Measurements from ENCODE around the gene TLR6. TPM values are rescaled to one million over a fixed set of nuclear protein-coding genes. Genes with fewer than 3 reads are reported as not detected.
A peak's percentile ranks its signal among the peaks of the same experiment; 100 is the strongest.

Gene TLR6
- total and polyA plus RNA-seq, 2 experiments from 2014 or later, result 0.12 TPM; not detected in 1

- DNase-seq (ENCODE audit: low read depth in 1 of 2, low spot score in 1 of 2), result no peak
- no peaks in the 10 kb centered on the region for H3K36me3 ChIP-seq
- TF ChIP-seq CTCF (IDR thresholded peaks at IDR 0.05; ENCODE audit: low read depth, low read length), result peak; percentile 26
Measured at GRCh38 chr4:38832624-38833528, 23.7 kb downstream of the TLR6 start.

GRCh38 chr4:38832206-38832605 is 24.4 kb downstream of the TLR6 start:
- TF ChIP-seq CTCF (IDR thresholded peaks at IDR 0.05; ENCODE audit: low read depth, low read length), result no peak
- Histone ChIP-seq H3K4me3 (no peak overlapping the region), H3K4me1 (ENCODE audit: low read depth) (no peaks in the 10 kb centered on the region), H3K36me3 (no peaks in the 10 kb centered on the region), H3K9me3 (ENCODE audit: low read depth) (no peaks in the 10 kb centered on the region), H3K27me3 (no peaks in the 10 kb centered on the region), H3K27ac (no peak overlapping the region)
- no peak for DNase-seq (ENCODE audit: low read depth in 1 of 2, low spot score in 1 of 2)

More at GRCh38 chr4:38832624-38833528, 23.7 kb downstream of the TLR6 start:
- no peak overlapping the region for H3K27ac ChIP-seq
- H3K27me3 ChIP-seq, result no peaks in the 10 kb centered on the region
- no peaks in the 10 kb centered on the region for H3K9me3 ChIP-seq (ENCODE audit: low read depth)
- no peak overlapping the region for H3K4me3 ChIP-seq
- H3K4me1 ChIP-seq (ENCODE audit: low read depth), result no peaks in the 10 kb centered on the region

- H3K9me3 ChIP-seq (ENCODE audit: low read depth), result no peaks in the 10 kb centered on the region
- TF ChIP-seq CTCF (IDR thresholded peaks at IDR 0.05; ENCODE audit: low read depth, low read length), result no peak
- no peaks in the 10 kb centered on the region for H3K4me1 ChIP-seq (ENCODE audit: low read depth)
- H3K27me3 ChIP-seq, result no peaks in the 10 kb centered on the region
- H3K27ac ChIP-seq, result no peak overlapping the region
- DNase-seq (ENCODE audit: low read depth in 1 of 2, low spot score in 1 of 2), result peak in 1 of 2 donors; percentile 8
- H3K4me3 ChIP-seq, result no peak overlapping the region
- H3K36me3 ChIP-seq, result no peaks in the 10 kb centered on the region
Measured at GRCh38 chr4:38831653-38832052, 25.0 kb downstream of the TLR6 start.

GRCh38 chr4:38829237-38829636 is 27.4 kb downstream of the TLR6 start:
- no peaks in the 10 kb centered on the region for H3K9me3 ChIP-seq (ENCODE audit: low read depth)
- H3K4me1 ChIP-seq (ENCODE audit: low read depth), result no peaks in the 10 kb centered on the region
- no peak for DNase-seq (ENCODE audit: low read depth in 1 of 2, low spot score in 1 of 2)
- TF ChIP-seq CTCF (IDR thresholded peaks at IDR 0.05; ENCODE audit: low read depth, low read length), result no peak
- no peak overlapping the region for H3K4me3 ChIP-seq
- H3K27me3 ChIP-seq, result no peaks in the 10 kb centered on the region
- no peaks in the 10 kb centered on the region for H3K36me3 ChIP-seq
- no peak overlapping the region for H3K27ac ChIP-seq

- Histone ChIP-seq H3K4me3 (no peak overlapping the region), H3K36me3 (no peaks in the 10 kb centered on the region), H3K9me3 (ENCODE audit: low read depth) (no peaks in the 10 kb centered on the region), H3K27ac (no peak overlapping the region), H3K27me3 (no peaks in the 10 kb centered on the region), H3K4me1 (ENCODE audit: low read depth) (no peaks in the 10 kb centered on the region)
- no peak for TF ChIP-seq CTCF (IDR thresholded peaks at IDR 0.05; ENCODE audit: low read depth, low read length)
- DNase-seq (ENCODE audit: low read depth in 1 of 2, low spot score in 1 of 2), result no peak
Measured at GRCh38 chr4:38823766-38824165, 32.9 kb downstream of the TLR6 start.
